ENCODE measurements around the gene LRP3.

The LRP3 gene

DNA sequence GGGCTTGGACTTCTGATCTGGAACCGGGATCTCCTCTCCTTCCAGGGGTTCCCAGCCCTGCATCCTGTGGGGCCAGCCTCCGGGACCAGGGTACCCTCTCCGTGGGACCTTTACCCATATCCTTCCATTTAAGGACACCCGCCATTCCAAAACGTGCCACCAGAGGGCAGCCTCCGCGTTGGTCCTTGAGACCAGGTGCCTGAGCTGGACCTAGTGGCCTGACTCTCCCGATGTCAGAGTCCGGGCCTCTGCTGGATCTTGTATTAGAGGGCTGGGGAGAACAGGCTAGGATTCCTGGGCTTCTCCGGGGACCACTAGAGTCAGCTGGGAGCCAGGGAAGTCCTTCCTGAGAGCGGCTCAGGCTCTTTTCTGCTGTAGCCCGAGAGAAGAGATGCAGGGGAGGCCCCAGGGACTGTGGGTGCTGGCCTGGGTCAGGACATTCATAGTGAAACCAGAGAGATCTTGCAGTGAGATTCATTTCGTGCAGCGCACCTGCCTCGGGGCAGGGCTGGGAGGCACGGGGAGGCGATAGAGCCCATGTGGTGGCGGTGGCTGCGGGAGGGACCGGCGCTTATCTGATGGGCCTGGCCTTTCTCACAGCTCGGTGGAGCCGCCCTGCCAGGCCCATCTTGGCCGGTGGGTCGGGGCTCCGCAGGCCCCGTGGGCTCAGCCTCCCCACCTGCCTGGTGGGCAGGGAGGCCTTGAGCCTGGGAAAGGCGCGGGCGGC is 41.3 kb downstream of the LRP3 start:
- Histone ChIP-seq H3K36me3 (no peaks in the 10 kb centered on the region), H3K4me3 (ENCODE audit: low read depth, low read length) (peak overlapping the region; percentile 28), H3K4me1 (no peaks in the 10 kb centered on the region; the same call in 1 of the 2 replicates), H3K9me3 (no peaks in the 10 kb centered on the region), H3K27me3 (no peaks in the 10 kb centered on the region; the same call in 1 of the 2 replicates)
- peak; percentile 89 for DNase-seq
- TF ChIP-seq, protein P1, sequence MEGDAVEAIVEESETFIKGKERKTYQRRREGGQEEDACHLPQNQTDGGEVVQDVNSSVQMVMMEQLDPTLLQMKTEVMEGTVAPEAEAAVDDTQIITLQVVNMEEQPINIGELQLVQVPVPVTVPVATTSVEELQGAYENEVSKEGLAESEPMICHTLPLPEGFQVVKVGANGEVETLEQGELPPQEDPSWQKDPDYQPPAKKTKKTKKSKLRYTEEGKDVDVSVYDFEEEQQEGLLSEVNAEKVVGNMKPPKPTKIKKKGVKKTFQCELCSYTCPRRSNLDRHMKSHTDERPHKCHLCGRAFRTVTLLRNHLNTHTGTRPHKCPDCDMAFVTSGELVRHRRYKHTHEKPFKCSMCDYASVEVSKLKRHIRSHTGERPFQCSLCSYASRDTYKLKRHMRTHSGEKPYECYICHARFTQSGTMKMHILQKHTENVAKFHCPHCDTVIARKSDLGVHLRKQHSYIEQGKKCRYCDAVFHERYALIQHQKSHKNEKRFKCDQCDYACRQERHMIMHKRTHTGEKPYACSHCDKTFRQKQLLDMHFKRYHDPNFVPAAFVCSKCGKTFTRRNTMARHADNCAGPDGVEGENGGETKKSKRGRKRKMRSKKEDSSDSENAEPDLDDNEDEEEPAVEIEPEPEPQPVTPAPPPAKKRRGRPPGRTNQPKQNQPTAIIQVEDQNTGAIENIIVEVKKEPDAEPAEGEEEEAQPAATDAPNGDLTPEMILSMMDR (IDR thresholded peaks at IDR 0.05; ENCODE audit: low read depth, low read length) = peak; percentile 93

GRCh38 chr19:33235996-33236350 is 41.8 kb downstream of the LRP3 start:
- Histone ChIP-seq H3K4me3 (ENCODE audit: low read depth, low read length) (no peak overlapping the region), H3K27me3 (no peaks in the 10 kb centered on the region; the same call in 1 of the 2 replicates), H3K36me3 (no peaks in the 10 kb centered on the region), H3K9me3 (no peaks in the 10 kb centered on the region), H3K4me1 (no peaks in the 10 kb centered on the region; the same call in 1 of the 2 replicates)
- DNase-seq = no peak
- TF ChIP-seq, protein P1 (IDR thresholded peaks at IDR 0.05; ENCODE audit: low read depth, low read length) = no peak

GRCh38 chr19:33236696-33237390 is 42.7 kb downstream of the LRP3 start:
- H3K4me1 ChIP-seq = no peaks in the 10 kb centered on the region; the same call in 1 of the 2 replicates
- no peaks in the 10 kb centered on the region for H3K36me3 ChIP-seq
- H3K4me3 ChIP-seq (ENCODE audit: low read depth, low read length) = no peak overlapping the region
- DNase-seq = no peak
- no peaks in the 10 kb centered on the region for H3K27me3 ChIP-seq
- H3K9me3 ChIP-seq = no peaks in the 10 kb centered on the region
- TF ChIP-seq, protein P1 (IDR thresholded peaks at IDR 0.05; ENCODE audit: low read depth, low read length) = no peak

- Histone ChIP-seq H3K9me3 (no peaks in the 10 kb centered on the region), H3K4me3 (ENCODE audit: low read depth, low read length) (no peak overlapping the region), H3K27me3 (no peaks in the 10 kb centered on the region), H3K4me1 (no peaks in the 10 kb centered on the region; the same call in 1 of the 2 replicates), H3K36me3 (no peaks in the 10 kb centered on the region)
- DNase-seq = no peak
- TF ChIP-seq, protein P1 (IDR thresholded peaks at IDR 0.05; ENCODE audit: low read depth, low read length) = no peak
Observed at GRCh38 chr19:33238481-33239149, 44.5 kb downstream of the LRP3 start.

DNA sequence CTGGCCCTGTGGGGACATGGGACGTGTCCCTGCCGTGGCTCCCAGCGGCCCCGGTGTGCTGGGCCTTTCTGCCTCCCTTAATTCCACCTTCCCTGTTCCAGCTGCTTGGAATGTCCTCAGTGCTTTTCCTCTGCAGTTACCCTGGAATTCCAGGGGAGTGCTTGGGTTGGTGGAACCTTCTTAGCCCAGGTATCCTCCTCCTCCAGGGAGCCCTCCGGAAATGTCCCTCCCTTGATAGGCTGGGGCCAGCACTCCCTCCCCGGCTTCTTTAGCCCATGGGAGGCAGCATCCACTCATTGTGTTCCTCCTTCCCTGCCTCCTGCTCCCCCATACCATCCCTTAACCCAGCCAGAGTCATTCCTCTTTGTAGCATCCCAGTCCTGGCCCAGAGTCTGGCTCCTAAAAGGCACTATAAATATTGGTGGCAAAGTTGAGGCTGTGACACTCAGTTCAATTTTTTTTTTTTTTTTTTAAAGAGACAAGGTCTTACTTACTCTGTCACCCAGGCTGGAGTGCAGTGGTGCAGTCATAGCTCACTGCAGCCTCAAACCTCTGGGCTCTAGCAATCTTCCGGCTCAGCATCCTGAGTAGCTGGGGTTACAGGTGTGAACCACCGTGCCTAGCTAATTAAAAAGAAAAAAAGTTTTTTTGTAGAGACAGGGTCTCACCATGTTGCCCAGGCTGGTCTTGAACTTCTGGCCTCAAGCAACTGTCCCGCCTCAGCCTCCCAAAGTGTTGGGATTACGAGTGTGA is 45.3 kb downstream of the LRP3 start:
- Histone ChIP-seq H3K4me3 (ENCODE audit: low read depth, low read length) (no peak overlapping the region), H3K4me1 (no peaks in the 10 kb centered on the region; the same call in 1 of the 2 replicates), H3K36me3 (no peaks in the 10 kb centered on the region), H3K9me3 (no peaks in the 10 kb centered on the region), H3K27me3 (no peaks in the 10 kb centered on the region)
- TF ChIP-seq, protein P1 (IDR thresholded peaks at IDR 0.05; ENCODE audit: low read depth, low read length) = no peak
- DNase-seq = no peak
